Mucosa of stomach (tissue), 1 donor: ENCODE data around the gene ST3GAL6.
"Not testable (repeated sequence)": the region's sequence is repeated elsewhere in the genome, so short reads cannot be mapped to it uniquely, and the experiment has no call there.

Experiments used
- H3K27me3 ChIP-seq: one replicate; pipeline ENCODE4 v1.7.0; 2013; ENCODE audit warnings: mild to moderate bottlenecking, low read length; ENCODE audit not compliant: control insufficient read depth, insufficient read depth
- H3K36me3 ChIP-seq: one replicate; pipeline ENCODE4 v1.7.0; 2013; ENCODE audit warnings: low read length; ENCODE audit not compliant: control insufficient read depth, insufficient read depth
- H3K4me1 ChIP-seq: one replicate; pipeline ENCODE4 v1.7.0; 2013; ENCODE audit warnings: mild to moderate bottlenecking, low read length; ENCODE audit not compliant: control insufficient read depth, insufficient read depth
- H3K4me3 ChIP-seq: one replicate; pipeline ENCODE4 v1.7.0; 2013; ENCODE audit warnings: low read length
- H3K9ac ChIP-seq: one replicate; pipeline ENCODE4 v1.7.0; 2013; ENCODE audit warnings: mild to moderate bottlenecking, low read length, moderate library complexity
- H3K9me3 ChIP-seq: one replicate; pipeline ENCODE4 v1.7.0; 2013; ENCODE audit warnings: mild to moderate bottlenecking, low read length, moderate library complexity; ENCODE audit not compliant: control insufficient read depth
- donor health status: Pancreatic carcinoma.

The ST3GAL6 gene

GRCh38 chr3:98811048-98811447 is 47.9 kb downstream of the ST3GAL6 start:
- Histone ChIP-seq H3K9ac (no peak overlapping the region), H3K36me3 (no peaks in the 10 kb centered on the region), H3K9me3 (no peaks in the 10 kb centered on the region), H3K27me3 (no peaks in the 10 kb centered on the region), H3K4me1 (no peaks in the 10 kb centered on the region), H3K4me3 (no peak overlapping the region)

- Histone ChIP-seq H3K9ac (no peak overlapping the region), H3K4me1 (no peaks in the 10 kb centered on the region), H3K27me3 (no peaks in the 10 kb centered on the region), H3K9me3 (no peaks in the 10 kb centered on the region), H3K36me3 (no peaks in the 10 kb centered on the region), H3K4me3 (no peak overlapping the region)
Observed at GRCh38 chr3:98812851-98813374, 49.8 kb downstream of the ST3GAL6 start.

GRCh38 chr3:98814817-98815420 is 51.8 kb downstream of the ST3GAL6 start:
- no peaks in the 10 kb centered on the region for H3K27me3 ChIP-seq
- H3K36me3 ChIP-seq = no peaks in the 10 kb centered on the region
- H3K9me3 ChIP-seq = no peaks in the 10 kb centered on the region
- no peak overlapping the region for H3K4me3 ChIP-seq
- no peak overlapping the region for H3K9ac ChIP-seq
- H3K4me1 ChIP-seq = no peaks in the 10 kb centered on the region

- H3K9ac ChIP-seq = no peak overlapping the region
Observed at GRCh38 chr3:98817547-98818041, 54.5 kb downstream of the ST3GAL6 start.

GRCh38 chr3:98821063-98821462 is 57.9 kb downstream of the ST3GAL6 start:
- no peaks in the 10 kb centered on the region for H3K27me3 ChIP-seq
- H3K4me3 ChIP-seq = no peak overlapping the region
- H3K36me3 ChIP-seq = no peaks in the 10 kb centered on the region
- no peaks in the 10 kb centered on the region for H3K9me3 ChIP-seq
- no peaks in the 10 kb centered on the region for H3K4me1 ChIP-seq
- H3K9ac ChIP-seq = no peak overlapping the region

More at GRCh38 chr3:98817547-98818041, 54.5 kb downstream of the ST3GAL6 start:
- Histone ChIP-seq H3K36me3 (no peaks in the 10 kb centered on the region), H3K9me3 (no peaks in the 10 kb centered on the region), H3K4me3 (no peak overlapping the region), H3K27me3 (no peaks in the 10 kb centered on the region), H3K4me1 (no peaks in the 10 kb centered on the region)

- H3K9ac ChIP-seq = no peak overlapping the region
- H3K27me3 ChIP-seq = no peaks in the 10 kb centered on the region
- no peaks in the 10 kb centered on the region for H3K36me3 ChIP-seq
- no peaks in the 10 kb centered on the region for H3K9me3 ChIP-seq
- H3K4me3 ChIP-seq = no peak overlapping the region
- no peaks in the 10 kb centered on the region for H3K4me1 ChIP-seq
Observed at GRCh38 chr3:98823791-98824190, 60.7 kb downstream of the ST3GAL6 start.

- Histone ChIP-seq H3K9me3 (no peaks in the 10 kb centered on the region), H3K4me3 (no peak overlapping the region), H3K9ac (no peak overlapping the region), H3K27me3 (no peaks in the 10 kb centered on the region), H3K4me1 (no peaks in the 10 kb centered on the region), H3K36me3 (no peaks in the 10 kb centered on the region)
Observed at GRCh38 chr3:98824256-98824655, 61.1 kb downstream of the ST3GAL6 start.

GRCh38 chr3:98826126-98826525 is 63.0 kb downstream of the ST3GAL6 start:
- H3K9ac ChIP-seq = no peak overlapping the region
- no peak overlapping the region for H3K4me3 ChIP-seq
- no peaks in the 10 kb centered on the region for H3K36me3 ChIP-seq
- H3K27me3 ChIP-seq = no peaks in the 10 kb centered on the region
- no peaks in the 10 kb centered on the region for H3K9me3 ChIP-seq
- H3K4me1 ChIP-seq = no peaks in the 10 kb centered on the region

- no peaks in the 10 kb centered on the region for H3K36me3 ChIP-seq
- no peaks in the 10 kb centered on the region for H3K4me1 ChIP-seq
- no peak overlapping the region for H3K4me3 ChIP-seq
- H3K27me3 ChIP-seq = no peaks in the 10 kb centered on the region
- no peaks in the 10 kb centered on the region for H3K9me3 ChIP-seq
- H3K9ac ChIP-seq = no peak overlapping the region
Observed at GRCh38 chr3:98827221-98827920, 64.2 kb downstream of the ST3GAL6 start.

- Histone ChIP-seq H3K4me1 (no peaks in the 10 kb centered on the region), H3K27me3 (no peaks in the 10 kb centered on the region), H3K4me3 (no peak overlapping the region), H3K36me3 (no peaks in the 10 kb centered on the region), H3K9me3 (no peaks in the 10 kb centered on the region), H3K9ac (no peak overlapping the region)
Observed at GRCh38 chr3:98829246-98829832, 66.2 kb downstream of the ST3GAL6 start.

GRCh38 chr3:98831060-98831459 is 67.9 kb downstream of the ST3GAL6 start:
- H3K9ac ChIP-seq, H3K4me1 ChIP-seq, H3K27me3 ChIP-seq, H3K36me3 ChIP-seq, H3K4me3 ChIP-seq, H3K9me3 ChIP-seq: not testable (repeated sequence)

- Histone ChIP-seq H3K4me3 (no peak overlapping the region), H3K9ac (no peak overlapping the region), H3K4me1 (no peaks in the 10 kb centered on the region), H3K27me3 (no peaks in the 10 kb centered on the region), H3K9me3 (no peaks in the 10 kb centered on the region), H3K36me3 (no peaks in the 10 kb centered on the region)
Observed at GRCh38 chr3:98839846-98840245, 76.7 kb downstream of the ST3GAL6 start.
